ENCODE measurements around the gene KLHL17.

Gene KLHL17

GRCh38 chr1:918843-919242 is 41.5 kb upstream of the KLHL17 start:
- H4K20me1 ChIP-seq (ENCODE audit: insufficient read depth, low read length): no peaks in the 10 kb centered on the region
- no peaks in the 10 kb centered on the region for H3F3A ChIP-seq (ENCODE audit: insufficient read depth, low read length)
- no peaks in the 10 kb centered on the region for H3K36me3 ChIP-seq (ENCODE audit: insufficient read depth, low read length)
- H3K27ac ChIP-seq (ENCODE audit: low read depth, low read length, poor library complexity, severe bottlenecking): no peak overlapping the region
- no peak overlapping the region for H2AFZ ChIP-seq (ENCODE audit: low read length)
- H3K9me3 ChIP-seq (ENCODE audit: low read length): no peaks in the 10 kb centered on the region
- TF ChIP-seq EZH2 (IDR thresholded peaks at IDR 0.05; ENCODE audit: borderline replicate concordance, low read length): no peak
- TF ChIP-seq, protein P1, sequence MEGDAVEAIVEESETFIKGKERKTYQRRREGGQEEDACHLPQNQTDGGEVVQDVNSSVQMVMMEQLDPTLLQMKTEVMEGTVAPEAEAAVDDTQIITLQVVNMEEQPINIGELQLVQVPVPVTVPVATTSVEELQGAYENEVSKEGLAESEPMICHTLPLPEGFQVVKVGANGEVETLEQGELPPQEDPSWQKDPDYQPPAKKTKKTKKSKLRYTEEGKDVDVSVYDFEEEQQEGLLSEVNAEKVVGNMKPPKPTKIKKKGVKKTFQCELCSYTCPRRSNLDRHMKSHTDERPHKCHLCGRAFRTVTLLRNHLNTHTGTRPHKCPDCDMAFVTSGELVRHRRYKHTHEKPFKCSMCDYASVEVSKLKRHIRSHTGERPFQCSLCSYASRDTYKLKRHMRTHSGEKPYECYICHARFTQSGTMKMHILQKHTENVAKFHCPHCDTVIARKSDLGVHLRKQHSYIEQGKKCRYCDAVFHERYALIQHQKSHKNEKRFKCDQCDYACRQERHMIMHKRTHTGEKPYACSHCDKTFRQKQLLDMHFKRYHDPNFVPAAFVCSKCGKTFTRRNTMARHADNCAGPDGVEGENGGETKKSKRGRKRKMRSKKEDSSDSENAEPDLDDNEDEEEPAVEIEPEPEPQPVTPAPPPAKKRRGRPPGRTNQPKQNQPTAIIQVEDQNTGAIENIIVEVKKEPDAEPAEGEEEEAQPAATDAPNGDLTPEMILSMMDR (IDR thresholded peaks at IDR 0.05; ENCODE audit: low read length): no peak
- no peaks in the 10 kb centered on the region for H3K4me1 ChIP-seq (ENCODE audit: insufficient read depth, low read length, severe bottlenecking)
- no peaks in the 10 kb centered on the region for H3K79me2 ChIP-seq (ENCODE audit: insufficient read depth, low read length)
- H3K4me3 ChIP-seq (ENCODE audit: low read depth, low read length, poor library complexity, severe bottlenecking): no peak overlapping the region
- peaks cover 26% of the 10 kb centered on the region for H3K27me3 ChIP-seq (ENCODE audit: insufficient read depth, low read length)
- H3K9me2 ChIP-seq (ENCODE audit: low read depth, low read length): no peaks in the 10 kb centered on the region
- H3K4me2 ChIP-seq (ENCODE audit: low read length): no peak overlapping the region
- H3K9ac ChIP-seq (ENCODE audit: low read length): no peak overlapping the region

DNA sequence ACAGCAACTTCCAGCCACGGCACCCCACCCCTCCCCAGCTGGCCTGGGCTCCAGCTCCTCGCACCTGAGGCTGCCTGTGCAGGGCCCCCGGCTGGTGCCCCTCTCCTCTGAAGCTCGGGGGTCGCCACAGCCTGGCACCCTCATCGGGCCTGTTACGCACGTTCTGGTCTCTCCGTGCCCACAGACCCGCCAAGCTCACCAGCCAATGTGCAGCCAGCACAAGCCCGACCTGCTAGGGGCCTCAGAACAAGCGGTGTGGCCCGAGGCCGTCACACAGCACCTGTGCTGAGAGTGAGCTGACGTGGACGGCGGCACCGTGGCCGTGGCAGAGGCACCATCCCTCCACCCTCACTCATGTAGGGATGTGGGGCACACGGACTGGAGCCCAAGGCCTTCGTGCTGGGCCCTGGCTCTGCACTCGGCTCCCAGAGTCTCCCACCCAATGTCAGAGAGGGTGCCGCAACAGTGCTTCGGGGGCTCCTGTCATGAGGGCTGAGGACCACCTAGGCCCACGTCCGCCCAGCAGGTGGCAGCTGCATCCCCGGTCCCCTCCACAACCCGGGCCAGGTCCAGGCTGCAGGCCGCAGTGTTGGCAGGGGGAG is 41.0 kb upstream of the KLHL17 start:
- Histone ChIP-seq H3K27ac (ENCODE audit: low read depth, low read length, poor library complexity, severe bottlenecking) (no peak overlapping the region), H3K4me2 (ENCODE audit: low read length) (no peak overlapping the region), H2AFZ (ENCODE audit: low read length) (no peak overlapping the region), H3F3A (ENCODE audit: insufficient read depth, low read length) (no peaks in the 10 kb centered on the region), H3K36me3 (ENCODE audit: insufficient read depth, low read length) (no peaks in the 10 kb centered on the region), H3K79me2 (ENCODE audit: insufficient read depth, low read length) (no peaks in the 10 kb centered on the region), H3K9me3 (ENCODE audit: low read length) (no peaks in the 10 kb centered on the region), H3K9ac (ENCODE audit: low read length) (no peak overlapping the region), H3K9me2 (ENCODE audit: low read depth, low read length) (no peaks in the 10 kb centered on the region), H3K4me3 (ENCODE audit: low read depth, low read length, poor library complexity, severe bottlenecking) (no peak overlapping the region), H3K27me3 (ENCODE audit: insufficient read depth, low read length) (peaks cover 26% of the 10 kb centered on the region), H3K4me1 (ENCODE audit: insufficient read depth, low read length, severe bottlenecking) (no peaks in the 10 kb centered on the region), H4K20me1 (ENCODE audit: insufficient read depth, low read length) (no peaks in the 10 kb centered on the region)
- TF ChIP-seq, protein P1 (IDR thresholded peaks at IDR 0.05; ENCODE audit: low read length): no peak

DNA sequence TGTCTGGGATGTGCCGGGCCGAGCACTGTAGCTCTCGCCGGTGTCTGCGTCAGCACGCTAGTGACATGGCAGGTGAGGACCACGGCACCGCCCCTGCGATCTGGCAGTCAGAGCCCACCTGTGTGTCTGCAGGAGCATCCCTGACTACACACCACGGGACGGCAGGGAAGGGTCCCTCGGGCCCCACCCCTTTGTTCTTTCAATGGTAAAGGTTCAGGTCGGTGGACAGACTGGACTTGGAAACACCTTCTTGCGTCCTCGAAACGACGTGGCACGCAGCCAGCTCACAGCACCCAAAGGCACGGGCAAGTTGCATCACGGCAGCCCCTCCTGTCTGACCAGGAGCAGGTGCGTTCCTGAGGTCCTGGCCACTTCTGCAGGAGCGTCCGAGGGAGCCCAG is 40.4 kb upstream of the KLHL17 start:
- H3K27ac ChIP-seq (ENCODE audit: low read depth, low read length, poor library complexity, severe bottlenecking): no peak overlapping the region
- no peak overlapping the region for H2AFZ ChIP-seq (ENCODE audit: low read length)
- no peaks in the 10 kb centered on the region for H3F3A ChIP-seq (ENCODE audit: insufficient read depth, low read length)
- H3K36me3 ChIP-seq (ENCODE audit: insufficient read depth, low read length): no peaks in the 10 kb centered on the region
- peaks cover 26% of the 10 kb centered on the region for H3K27me3 ChIP-seq (ENCODE audit: insufficient read depth, low read length)
- no peaks in the 10 kb centered on the region for H3K4me1 ChIP-seq (ENCODE audit: insufficient read depth, low read length, severe bottlenecking)
- TF ChIP-seq, protein P1 (IDR thresholded peaks at IDR 0.05; ENCODE audit: low read length): no peak
- TF ChIP-seq EZH2 (IDR thresholded peaks at IDR 0.05; ENCODE audit: borderline replicate concordance, low read length): no peak
- no peaks in the 10 kb centered on the region for H4K20me1 ChIP-seq (ENCODE audit: insufficient read depth, low read length)
- H3K4me3 ChIP-seq (ENCODE audit: low read depth, low read length, poor library complexity, severe bottlenecking): no peak overlapping the region
- H3K4me2 ChIP-seq (ENCODE audit: low read length): no peak overlapping the region
- no peaks in the 10 kb centered on the region for H3K9me2 ChIP-seq (ENCODE audit: low read depth, low read length)
- no peaks in the 10 kb centered on the region for H3K79me2 ChIP-seq (ENCODE audit: insufficient read depth, low read length)
- no peaks in the 10 kb centered on the region for H3K9me3 ChIP-seq (ENCODE audit: low read length)
- no peak overlapping the region for H3K9ac ChIP-seq (ENCODE audit: low read length)
